ENCODE data around the gene NCKAP5.

DNA sequence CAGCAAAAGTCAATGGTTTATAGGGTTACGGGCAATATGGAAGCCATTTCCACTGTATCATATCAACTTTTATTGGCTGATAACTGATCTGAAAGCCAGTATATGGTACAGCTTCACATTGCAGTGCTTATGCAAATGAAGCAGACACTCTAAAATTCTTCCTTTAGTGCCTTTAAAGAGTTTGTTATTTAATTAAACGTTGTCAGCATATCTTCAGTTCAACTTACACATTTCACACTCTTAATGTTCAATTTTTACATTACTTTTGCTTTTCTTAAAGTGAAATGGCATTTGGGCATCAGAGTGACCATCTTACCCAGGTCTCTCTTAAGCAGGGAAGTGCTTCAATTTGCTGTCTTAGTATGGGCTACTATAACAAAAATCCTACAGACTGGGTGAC is 420.1 kb downstream of the NCKAP5 start:
- no peak for TF ChIP-seq EZH2 (IDR thresholded peaks at IDR 0.05; ENCODE audit: borderline replicate concordance, low read depth, low read length)
- TF ChIP-seq SIN3A (IDR thresholded peaks at IDR 0.05; ENCODE audit: borderline replicate concordance in 2 of 2, control insufficient read depth in 1 of 2, low read depth in 2 of 2, low read length in 2 of 2), result no peak
- TF ChIP-seq PHF8 (IDR thresholded peaks at IDR 0.05; ENCODE audit: borderline replicate concordance, low read length), result no peak
- no peak for TF ChIP-seq IRF2 (CRISPR knock-in tag; IDR thresholded peaks at IDR 0.05)
- no peak for TF ChIP-seq E2F8 (IDR thresholded peaks at IDR 0.05; ENCODE audit: low read depth, partially characterized antibody)
- TF ChIP-seq, protein P1, sequence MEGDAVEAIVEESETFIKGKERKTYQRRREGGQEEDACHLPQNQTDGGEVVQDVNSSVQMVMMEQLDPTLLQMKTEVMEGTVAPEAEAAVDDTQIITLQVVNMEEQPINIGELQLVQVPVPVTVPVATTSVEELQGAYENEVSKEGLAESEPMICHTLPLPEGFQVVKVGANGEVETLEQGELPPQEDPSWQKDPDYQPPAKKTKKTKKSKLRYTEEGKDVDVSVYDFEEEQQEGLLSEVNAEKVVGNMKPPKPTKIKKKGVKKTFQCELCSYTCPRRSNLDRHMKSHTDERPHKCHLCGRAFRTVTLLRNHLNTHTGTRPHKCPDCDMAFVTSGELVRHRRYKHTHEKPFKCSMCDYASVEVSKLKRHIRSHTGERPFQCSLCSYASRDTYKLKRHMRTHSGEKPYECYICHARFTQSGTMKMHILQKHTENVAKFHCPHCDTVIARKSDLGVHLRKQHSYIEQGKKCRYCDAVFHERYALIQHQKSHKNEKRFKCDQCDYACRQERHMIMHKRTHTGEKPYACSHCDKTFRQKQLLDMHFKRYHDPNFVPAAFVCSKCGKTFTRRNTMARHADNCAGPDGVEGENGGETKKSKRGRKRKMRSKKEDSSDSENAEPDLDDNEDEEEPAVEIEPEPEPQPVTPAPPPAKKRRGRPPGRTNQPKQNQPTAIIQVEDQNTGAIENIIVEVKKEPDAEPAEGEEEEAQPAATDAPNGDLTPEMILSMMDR (IDR thresholded peaks at IDR 0.05 in 2 of 3, conservative IDR thresholded peaks at IDR 0.05 in 1 of 3; ENCODE audit: insufficient read depth in 2 of 3, low read depth in 1 of 3, low read length in 3 of 3), result no peak
- TF ChIP-seq STAG1 (CRISPR knock-in tag; IDR thresholded peaks at IDR 0.05; ENCODE audit: borderline replicate concordance), result no peak
- TF ChIP-seq KLF6 (CRISPR knock-in tag; IDR thresholded peaks at IDR 0.05; ENCODE audit: borderline replicate concordance), result no peak
- no peak for TF ChIP-seq POLR2AphosphoS5 (IDR thresholded peaks at IDR 0.05; ENCODE audit: control insufficient read depth, insufficient read depth, low read depth, low read length)
- no peak for TF ChIP-seq PTBP1 (IDR thresholded peaks at IDR 0.05; ENCODE audit: low read depth, low read length)
- TF ChIP-seq ZNF274 (IDR thresholded peaks at IDR 0.05; ENCODE audit: borderline replicate concordance, low read depth, low read length), result no peak
- TF ChIP-seq TCF7 (IDR thresholded peaks at IDR 0.05; ENCODE audit: borderline replicate concordance), result no peak

All from K562 (cell line).